NB4 (cell line): ENCODE measurements around the gene CT45A2.
"Not testable (repeated sequence)": the region's sequence is repeated elsewhere in the genome, so short reads cannot be mapped to it uniquely, and the experiment has no call there.

Source experiments
- DNase-seq: peaks from one replicate; pipeline ENCODE4 v3.0.0; 2010; ENCODE audit warnings: low read depth
- H3K4me3 ChIP-seq: one replicate; pipeline ENCODE4 v1.5.1; 2011; ENCODE audit warnings: mild to moderate bottlenecking, low read depth, low read length, moderate library complexity

CT45A2 gene

GRCh38 chrX:135819912-135820311 is at the start of gene CT45A2:
Gene CT45A2 (minus strand): TSS chrX:135820012. CDS start chrX:135816265, 3,747 bp downstream.
- not testable (repeated sequence) for DNase-seq, H3K4me3 ChIP-seq

GRCh38 chrX:135854438-135854837 is 34.6 kb upstream of the CT45A2 start, which contains the start of gene CT45A8:
Gene CT45A8 (minus strand): TSS chrX:135854538. CDS start chrX:135850783, 3,755 bp downstream.
- DNase-seq, H3K4me3 ChIP-seq: not testable (repeated sequence)

- H3K4me3 ChIP-seq, DNase-seq: not testable (repeated sequence)
These were observed 17.4 kb upstream of the CT45A2 start, which contains the start of gene CT45A7 for GRCh38 chrX:135837180-135837579. Gene CT45A7 (minus strand): TSS chrX:135837280. CDS start chrX:135833533, 3,747 bp downstream.

GRCh38 chrX:135802687-135803086 is 17.1 kb downstream of the CT45A2 start, which contains the start of gene CT45A6:
Gene CT45A6 (minus strand): TSS chrX:135802787. CDS start chrX:135798993, 3,794 bp downstream.
- H3K4me3 ChIP-seq, DNase-seq: not testable (repeated sequence)

- not testable (repeated sequence) for DNase-seq, H3K4me3 ChIP-seq
These were observed 34.4 kb downstream of the CT45A2 start, which contains the start of gene CT45A5 for GRCh38 chrX:135785403-135785802. Gene CT45A5 (minus strand): TSS chrX:135785503. CDS start chrX:135781729, 3,774 bp downstream.

GRCh38 chrX:135768091-135768490 is 51.7 kb downstream of the CT45A2 start, which contains the start of gene CT45A3:
Gene CT45A3 (minus strand): TSS chrX:135768191. CDS start chrX:135764444, 3,747 bp downstream.
- H3K4me3 ChIP-seq, DNase-seq: not testable (repeated sequence)
